Stimulated activated effector memory CD8-positive, alpha-beta T cell treated with anti-CD3 and anti-CD28 coated beads, Interleukin-12 subunit alpha, Interleukin-12 subunit beta, amount 100 ng/mL, for 72 hours (primary cell): ENCODE results near the gene PRKCB.
A peak's percentile ranks its signal among the peaks of the same experiment; 100 is the strongest.

ENCODE experiments used
- ATAC-seq: fragments of 150-1000 bp; cut with Tn5 transposase; 2 replicates; pipeline ENCODE4 v1.10.0; 2021
- DNase-seq, 2 donors: peaks; one replicate each; pipeline ENCODE4 v3.0.0; 2021 to 2022; ENCODE audit warnings: low spot score in 2 of 2
- H3K27ac Mint-ChIP-seq: one replicate; pipeline ENCODE4 v1.8.0; 2022; ENCODE audit warnings: mild to moderate bottlenecking, mixed read lengths
- H3K36me3 Mint-ChIP-seq: one replicate; pipeline ENCODE4 v1.8.0; 2022; ENCODE audit warnings: mild to moderate bottlenecking, mixed read lengths
- H3K4me1 Mint-ChIP-seq: one replicate; pipeline ENCODE4 v1.8.0; 2022; ENCODE audit warnings: mixed read lengths
- H3K4me3 Mint-ChIP-seq: one replicate; pipeline ENCODE4 v1.8.0; 2022; ENCODE audit warnings: mild to moderate bottlenecking, mixed read lengths
- H3K9me3 Mint-ChIP-seq: one replicate; pipeline ENCODE4 v1.8.0; 2022; ENCODE audit warnings: mixed read lengths

The PRKCB gene

DNA sequence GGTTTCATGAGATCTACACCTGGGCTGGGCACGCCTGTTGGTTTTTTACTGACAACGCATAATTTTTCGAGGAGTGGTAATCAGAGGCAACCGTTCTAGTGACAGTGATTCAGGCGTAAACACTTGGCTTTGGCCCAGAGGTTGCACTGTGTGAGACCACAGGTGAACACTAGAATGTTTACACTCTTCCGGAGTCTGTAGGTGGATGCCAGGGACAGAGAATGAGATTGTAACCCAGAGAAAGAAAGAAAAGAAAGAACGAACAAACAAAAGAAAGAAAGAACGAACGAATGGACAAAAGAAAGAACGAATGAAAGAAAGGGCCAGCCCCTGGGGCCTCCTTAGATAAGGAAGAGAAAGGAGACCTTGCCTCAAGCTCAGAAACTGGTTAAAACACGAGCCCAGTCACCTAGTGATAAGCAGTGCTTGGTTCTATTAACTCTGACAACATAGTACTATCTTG lies 113.2 kb downstream of the PRKCB start:
- peak; percentile 86 for ATAC-seq
- Mint-ChIP-seq H3K36me3 (no peaks in the 10 kb centered on the region), H3K4me3 (peak overlapping the region; percentile 60), H3K9me3 (no peaks in the 10 kb centered on the region), H3K4me1 (peaks cover 88% of the 10 kb centered on the region), H3K27ac (peak overlapping the region; percentile 80)
- peak in 1 of 2 donors; percentile 62 for DNase-seq

DNA sequence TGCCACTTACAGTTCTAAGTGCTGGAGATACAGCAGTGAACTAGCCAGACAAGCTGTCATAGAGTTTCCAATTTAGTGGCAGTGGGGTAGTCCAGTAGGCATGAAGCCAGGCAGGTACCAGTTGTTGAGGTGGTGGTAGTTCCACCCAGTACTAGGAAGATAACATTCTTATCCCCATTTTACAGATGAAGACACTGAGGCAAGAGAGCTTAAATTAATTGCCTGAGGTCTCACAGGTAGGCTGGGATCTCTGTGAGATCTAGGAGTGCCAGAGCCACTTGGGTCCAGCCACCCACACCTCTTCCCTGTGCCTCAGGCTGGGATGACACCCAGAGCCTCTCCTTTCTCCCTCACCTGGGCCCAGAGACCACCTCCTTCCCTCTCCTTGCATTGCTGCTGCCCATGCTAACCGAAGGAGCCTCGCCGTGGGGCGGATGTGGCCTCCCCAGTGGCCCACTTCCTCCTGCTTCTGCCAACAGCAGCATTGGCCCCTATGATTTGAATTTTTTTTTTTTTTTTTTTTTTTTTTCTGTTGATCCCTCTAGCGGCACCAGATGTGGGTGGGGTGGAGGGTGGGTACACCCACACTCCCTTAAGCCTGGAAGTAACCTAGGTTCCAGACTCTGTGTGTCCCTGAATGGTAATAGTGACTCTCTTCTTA lies 114.0 kb downstream of the PRKCB start:
- peaks cover 83% of the 10 kb centered on the region for H3K4me1 Mint-ChIP-seq
- ATAC-seq = peak; percentile 73
- no peaks in the 10 kb centered on the region for H3K36me3 Mint-ChIP-seq
- H3K27ac Mint-ChIP-seq = peak overlapping the region; percentile 80
- H3K9me3 Mint-ChIP-seq = no peaks in the 10 kb centered on the region
- H3K4me3 Mint-ChIP-seq = peak overlapping the region; percentile 60
- DNase-seq = peak; percentile 36 to 77

DNA sequence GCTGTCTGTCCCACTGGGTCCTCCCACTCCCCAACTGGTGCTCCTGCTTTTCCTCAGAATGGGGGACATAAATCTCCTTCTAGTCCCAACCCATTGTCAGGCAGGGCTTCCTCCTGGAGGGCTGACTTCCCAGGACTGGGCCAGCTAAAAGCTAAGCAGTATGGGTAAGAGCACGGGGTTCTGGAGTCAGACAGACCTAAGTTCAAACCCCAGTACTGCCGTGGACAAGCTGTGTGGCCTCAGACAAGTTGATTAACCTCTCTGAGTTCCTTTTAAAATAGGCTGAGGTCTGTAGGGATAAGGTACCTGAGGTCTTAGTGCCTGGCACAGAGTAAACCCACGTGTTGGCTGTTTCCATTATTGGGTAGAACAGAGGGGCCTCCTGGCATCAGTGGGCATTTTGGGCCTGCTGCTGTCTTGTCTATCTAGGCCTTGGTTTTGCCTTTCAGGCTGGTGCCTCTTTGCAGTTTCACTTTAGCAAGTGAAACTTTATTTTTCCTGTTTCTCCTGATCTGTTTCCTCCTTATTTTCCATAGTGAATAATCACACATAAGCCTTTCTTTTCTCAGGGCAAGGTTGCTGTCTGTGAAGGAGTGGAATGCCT lies 114.6 kb downstream of the PRKCB start:
- peak overlapping the region; percentile 60 for H3K4me3 Mint-ChIP-seq
- H3K4me1 Mint-ChIP-seq = peaks cover 77% of the 10 kb centered on the region
- H3K9me3 Mint-ChIP-seq = no peaks in the 10 kb centered on the region
- H3K36me3 Mint-ChIP-seq = no peaks in the 10 kb centered on the region
- H3K27ac Mint-ChIP-seq = peak overlapping the region; percentile 80
- DNase-seq (peak in 1 of 2 donors; percentile 61), ATAC-seq (no peak)

DNA sequence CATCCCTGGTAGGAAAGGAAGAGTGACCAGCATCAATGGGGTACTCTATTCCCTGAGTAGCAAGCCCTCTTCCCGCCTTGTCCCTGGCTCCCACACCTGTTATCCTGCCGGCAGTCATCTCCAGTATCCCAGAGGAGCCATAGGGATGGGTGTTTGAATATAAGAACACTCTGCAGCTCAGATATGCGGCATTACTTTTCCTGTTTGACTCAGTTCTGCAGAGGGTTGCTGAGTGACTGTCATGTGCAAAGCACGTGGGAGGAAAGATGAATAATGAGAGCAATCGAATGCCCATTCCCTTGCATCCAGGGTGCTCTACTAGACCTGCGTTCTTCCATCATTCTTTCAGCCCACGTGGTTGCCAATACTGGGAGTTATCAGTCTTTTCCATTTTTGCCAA lies 115.1 kb downstream of the PRKCB start:
- DNase-seq (peak in 1 of 2 donors; percentile 59), ATAC-seq (peak; percentile 71)
- peaks cover 72% of the 10 kb centered on the region for H3K4me1 Mint-ChIP-seq
- no peaks in the 10 kb centered on the region for H3K36me3 Mint-ChIP-seq
- H3K4me3 Mint-ChIP-seq = peak overlapping the region; percentile 60
- H3K9me3 Mint-ChIP-seq = no peaks in the 10 kb centered on the region
- H3K27ac Mint-ChIP-seq = peak overlapping the region; percentile 80

DNA sequence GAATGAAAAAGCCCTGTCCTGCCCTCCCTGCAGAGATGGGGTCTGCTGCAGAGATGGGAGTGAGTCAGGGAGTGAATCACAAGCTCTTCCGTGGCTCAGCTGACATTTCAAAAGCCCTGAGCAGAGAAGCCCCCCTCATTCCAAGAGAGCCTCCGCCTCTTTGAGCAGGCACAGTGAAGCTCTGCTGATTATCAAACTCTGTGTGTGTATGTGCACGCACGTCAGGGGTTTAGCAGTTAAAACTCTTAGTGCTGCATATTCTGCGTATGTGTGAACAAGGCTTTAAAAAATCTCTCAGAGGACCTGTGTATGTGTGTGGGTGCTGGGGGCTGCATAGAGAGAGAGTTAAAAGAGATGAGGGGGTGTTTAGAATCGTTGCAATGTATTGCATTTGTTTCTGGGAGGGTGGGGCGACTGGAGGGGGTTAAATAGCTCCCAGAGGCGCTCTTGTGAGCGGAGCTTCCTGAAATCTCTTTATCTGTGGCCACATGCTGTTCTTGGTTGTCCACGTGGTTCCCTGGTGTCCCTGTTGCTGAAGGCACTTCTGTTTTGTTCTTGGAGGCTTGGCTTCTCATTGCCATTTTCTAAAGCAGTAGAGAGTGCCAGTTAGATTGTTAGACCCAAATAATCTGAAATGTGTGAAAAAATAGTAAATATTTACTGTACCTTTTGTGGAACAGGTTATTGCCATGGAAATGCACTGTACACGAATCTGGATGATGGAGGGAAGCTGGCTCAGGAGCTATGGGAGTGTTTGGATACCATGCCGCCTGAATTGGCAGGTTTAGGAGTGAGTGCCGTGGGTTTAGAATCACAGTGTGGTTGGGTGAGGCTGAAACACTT lies 116.6 kb downstream of the PRKCB start:
- Mint-ChIP-seq H3K9me3 (no peaks in the 10 kb centered on the region), H3K27ac (peak overlapping the region; percentile 80), H3K36me3 (peaks cover 1% of the 10 kb centered on the region), H3K4me3 (peak overlapping the region; percentile 60), H3K4me1 (peaks cover 69% of the 10 kb centered on the region)
- no peak for DNase-seq
- ATAC-seq = peak; percentile 48

DNA sequence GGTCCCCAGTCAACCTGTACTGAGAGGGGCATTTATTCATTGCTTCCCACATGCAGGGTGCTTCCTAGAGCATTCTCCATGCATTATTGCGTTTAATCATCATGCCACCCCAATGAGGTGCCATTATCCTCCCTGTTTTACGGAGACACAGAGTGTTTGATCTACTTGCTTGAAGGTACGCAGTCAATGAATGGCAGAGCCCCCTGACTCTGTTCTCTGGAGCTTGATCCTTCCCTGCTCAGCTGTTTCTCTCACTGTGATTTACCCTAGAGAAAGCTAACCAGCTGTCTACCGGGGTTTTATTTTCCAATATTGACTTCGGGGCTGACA lies 117.2 kb downstream of the PRKCB start:
- H3K4me3 Mint-ChIP-seq = no peak overlapping the region
- H3K36me3 Mint-ChIP-seq = peaks cover 5% of the 10 kb centered on the region
- H3K27ac Mint-ChIP-seq = no peak overlapping the region
- H3K4me1 Mint-ChIP-seq = peaks cover 68% of the 10 kb centered on the region
- ATAC-seq (no peak), DNase-seq (no peak)
- no peaks in the 10 kb centered on the region for H3K9me3 Mint-ChIP-seq

DNA sequence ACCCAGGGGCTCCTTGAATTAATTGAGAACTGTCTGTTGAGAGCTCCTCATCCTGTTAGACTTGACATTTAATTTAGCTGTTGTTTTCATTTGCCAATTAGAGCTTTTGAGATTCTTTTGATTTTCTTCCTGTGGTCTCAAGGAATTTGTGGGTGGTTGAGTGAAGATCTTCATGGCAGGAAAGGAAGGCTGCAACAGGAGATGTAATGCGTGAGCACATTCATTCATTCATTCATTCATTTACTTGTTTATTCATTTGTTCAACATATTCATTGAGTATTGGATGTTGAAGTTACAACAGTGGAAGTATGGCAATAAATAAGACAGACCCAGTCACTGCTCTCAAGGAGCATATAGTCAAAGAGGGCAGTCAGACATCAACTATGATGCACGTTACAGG lies 117.7 kb downstream of the PRKCB start:
- no peak for DNase-seq
- Mint-ChIP-seq H3K27ac (no peak overlapping the region), H3K4me3 (no peak overlapping the region), H3K4me1 (peaks cover 65% of the 10 kb centered on the region), H3K9me3 (no peaks in the 10 kb centered on the region), H3K36me3 (peaks cover 5% of the 10 kb centered on the region)
- no peak for ATAC-seq

DNA sequence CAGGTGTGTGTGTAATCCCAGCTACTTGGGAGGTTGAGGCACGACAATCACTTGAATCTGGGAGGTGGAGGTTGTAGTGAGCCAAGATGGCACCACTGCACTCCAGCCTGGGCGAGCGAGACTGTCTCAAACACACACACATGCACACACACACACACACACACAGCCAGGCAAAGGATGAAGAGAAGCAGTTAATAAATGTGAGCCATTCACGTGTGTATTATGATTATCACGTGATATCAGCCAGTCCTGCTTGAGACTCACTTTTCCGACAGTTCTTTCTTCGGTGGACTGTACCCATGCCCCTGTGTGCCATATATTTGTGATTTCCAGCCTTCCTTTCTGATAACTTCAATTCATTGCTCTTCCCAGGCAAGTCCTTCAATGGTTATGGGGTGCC lies 119.3 kb downstream of the PRKCB start:
- Mint-ChIP-seq H3K4me3 (no peak overlapping the region), H3K9me3 (no peaks in the 10 kb centered on the region), H3K4me1 (peaks cover 65% of the 10 kb centered on the region), H3K36me3 (peaks cover 5% of the 10 kb centered on the region), H3K27ac (no peak overlapping the region)
- no peak for DNase-seq
- ATAC-seq = no peak

DNA sequence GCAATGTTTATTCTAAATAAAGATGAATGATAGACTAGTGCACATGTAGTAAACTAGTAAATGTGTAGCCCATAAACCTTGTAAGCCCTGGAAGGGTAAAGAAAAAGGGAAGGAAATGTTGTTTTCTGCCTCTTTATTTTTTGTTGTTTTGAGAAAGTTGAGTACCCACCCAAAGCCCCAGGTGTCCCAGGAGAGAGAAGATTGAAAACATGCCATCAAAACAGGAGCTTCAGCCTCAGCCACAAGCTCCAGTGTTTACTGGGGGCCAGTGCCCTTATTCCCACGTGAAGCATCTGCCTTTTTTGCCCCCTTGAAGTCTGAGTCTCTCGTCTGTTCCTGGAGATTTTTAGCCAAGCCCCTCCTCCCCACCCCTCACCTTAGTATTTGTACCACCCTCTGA lies 121.5 kb downstream of the PRKCB start:
- peaks cover 65% of the 10 kb centered on the region for H3K4me1 Mint-ChIP-seq
- no peak for DNase-seq
- H3K36me3 Mint-ChIP-seq = peaks cover 11% of the 10 kb centered on the region
- H3K9me3 Mint-ChIP-seq = no peaks in the 10 kb centered on the region
- no peak for ATAC-seq
- H3K4me3 Mint-ChIP-seq = no peak overlapping the region
- H3K27ac Mint-ChIP-seq = no peak overlapping the region

DNA sequence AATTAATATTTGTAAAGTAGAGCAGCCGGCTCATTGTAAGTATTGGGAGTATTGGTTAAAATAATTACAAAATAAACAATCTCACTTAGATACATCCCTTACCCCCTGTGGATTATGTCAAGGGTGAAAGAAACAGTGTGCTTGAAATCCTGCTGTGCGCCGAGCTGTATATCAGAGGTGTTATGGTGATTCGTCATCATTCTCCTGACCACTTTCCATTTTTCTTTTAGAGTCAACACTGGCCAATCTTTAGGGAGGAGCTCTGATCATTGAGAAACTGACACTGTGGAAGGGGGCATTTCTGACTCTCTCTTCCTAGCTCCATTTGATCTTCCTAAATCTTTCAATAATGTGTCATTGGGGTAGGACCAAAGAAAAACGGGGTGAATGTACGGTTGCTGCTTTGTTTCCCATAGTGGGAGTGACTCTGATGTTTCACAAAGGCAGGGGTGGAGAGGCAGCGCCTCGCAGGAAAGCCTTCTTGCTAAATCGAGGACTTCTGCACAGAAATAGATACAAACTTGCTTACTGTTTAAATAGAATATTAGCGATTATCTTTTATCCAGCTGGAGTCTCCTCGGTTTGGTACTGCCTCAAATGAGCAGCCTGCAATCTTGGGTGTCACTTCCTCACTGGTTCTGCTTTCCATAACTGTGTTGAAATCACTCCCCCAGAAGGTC lies 123.4 kb downstream of the PRKCB start:
- ATAC-seq (peak; percentile 41), DNase-seq (no peak)
- peaks cover 11% of the 10 kb centered on the region for H3K36me3 Mint-ChIP-seq
- peak overlapping the region; percentile 49 for H3K27ac Mint-ChIP-seq
- H3K4me3 Mint-ChIP-seq = peak overlapping the region; percentile 37
- H3K4me1 Mint-ChIP-seq = peaks cover 66% of the 10 kb centered on the region
- H3K9me3 Mint-ChIP-seq = no peaks in the 10 kb centered on the region

DNA sequence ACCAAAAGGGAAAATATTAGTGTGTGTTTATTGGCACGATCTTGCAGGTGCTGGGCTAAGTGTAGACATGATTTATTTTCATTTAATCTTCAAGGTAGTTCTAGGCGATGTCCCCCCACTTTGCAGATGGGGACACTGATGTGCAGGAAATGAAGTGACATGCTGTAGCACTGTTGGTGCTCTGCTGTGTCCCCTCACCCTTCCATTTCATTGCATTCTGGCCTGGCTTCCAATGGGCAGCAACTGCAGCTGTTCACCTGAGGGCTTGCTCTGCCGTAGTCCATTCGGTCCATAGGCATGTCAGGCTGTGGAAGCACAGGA lies 123.9 kb downstream of the PRKCB start:
- peak overlapping the region; percentile 49 for H3K27ac Mint-ChIP-seq
- peaks cover 66% of the 10 kb centered on the region for H3K4me1 Mint-ChIP-seq

DNA sequence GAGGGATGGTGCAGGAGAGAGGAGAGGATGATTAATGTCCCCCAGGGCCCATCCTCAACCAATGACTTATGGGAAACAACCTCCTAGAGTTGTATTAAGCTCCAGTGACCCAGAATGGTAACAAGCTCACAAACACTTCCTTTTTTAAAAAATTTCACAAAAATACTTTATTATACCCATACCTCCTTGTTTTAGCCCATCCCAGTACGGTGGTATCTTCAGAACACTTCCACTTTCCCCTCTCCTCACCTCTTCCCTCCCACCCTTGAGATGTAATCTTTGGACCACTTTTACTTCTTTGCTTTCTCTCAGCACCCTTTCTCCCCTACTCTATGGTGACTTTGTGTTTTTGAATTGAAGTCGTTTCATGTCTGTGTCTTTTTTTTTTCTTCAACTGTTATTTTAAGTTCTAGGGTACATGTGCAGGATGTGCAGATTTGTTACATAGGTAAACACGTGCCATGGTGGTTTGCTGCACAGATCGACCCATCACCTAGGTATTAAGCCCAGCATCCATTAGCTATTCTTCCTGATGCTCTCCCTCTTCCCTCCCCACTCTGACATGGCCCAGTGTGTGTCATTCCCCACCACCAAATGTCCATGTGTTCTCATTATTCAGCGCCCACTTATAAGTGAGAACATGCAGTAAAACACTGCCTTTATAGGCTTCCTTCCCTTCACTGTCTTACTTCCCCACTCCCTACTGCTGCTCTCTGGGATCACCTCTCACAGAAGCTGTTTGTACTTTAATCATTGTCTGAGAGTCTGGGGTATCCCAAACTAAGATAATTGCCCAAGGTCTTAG lies 124.5 kb downstream of the PRKCB start:
- Mint-ChIP-seq H3K27ac (peak overlapping the region; percentile 36), H3K9me3 (no peaks in the 10 kb centered on the region), H3K36me3 (peaks cover 17% of the 10 kb centered on the region), H3K4me3 (peak overlapping the region; percentile 37), H3K4me1 (peaks cover 67% of the 10 kb centered on the region)
- DNase-seq (no peak), ATAC-seq (no peak)

More for the DNA sequence above, 123.9 kb downstream of the PRKCB start:
- Mint-ChIP-seq H3K36me3 (peaks cover 15% of the 10 kb centered on the region), H3K9me3 (no peaks in the 10 kb centered on the region), H3K4me3 (peak overlapping the region; percentile 37)
- no peak for DNase-seq
- ATAC-seq = no peak

DNA sequence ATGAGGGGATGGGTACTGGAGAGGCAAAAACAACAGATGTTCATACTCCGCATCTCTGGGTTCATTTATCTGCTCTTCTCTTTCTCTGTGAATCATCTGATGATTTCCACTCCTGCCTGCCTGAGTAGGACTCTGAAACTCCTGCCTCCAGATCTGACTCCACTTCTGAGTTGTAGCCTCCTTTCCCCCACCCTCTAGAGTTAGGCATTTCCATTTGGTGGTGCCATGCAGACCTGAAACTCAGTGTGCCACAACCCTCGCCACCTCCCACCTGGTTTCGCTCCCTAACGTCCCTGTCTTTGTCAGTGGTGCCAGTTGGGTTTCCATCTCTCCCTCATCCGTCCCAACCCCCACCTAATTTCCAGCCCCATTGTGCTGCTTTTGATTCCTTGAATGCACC lies 126.2 kb downstream of the PRKCB start:
- Mint-ChIP-seq H3K4me1 (peaks cover 76% of the 10 kb centered on the region), H3K4me3 (peak overlapping the region; percentile 3), H3K27ac (peak overlapping the region; percentile 54), H3K9me3 (no peaks in the 10 kb centered on the region), H3K36me3 (peaks cover 24% of the 10 kb centered on the region)
- ATAC-seq (peak; percentile 93), DNase-seq (no peak)

DNA sequence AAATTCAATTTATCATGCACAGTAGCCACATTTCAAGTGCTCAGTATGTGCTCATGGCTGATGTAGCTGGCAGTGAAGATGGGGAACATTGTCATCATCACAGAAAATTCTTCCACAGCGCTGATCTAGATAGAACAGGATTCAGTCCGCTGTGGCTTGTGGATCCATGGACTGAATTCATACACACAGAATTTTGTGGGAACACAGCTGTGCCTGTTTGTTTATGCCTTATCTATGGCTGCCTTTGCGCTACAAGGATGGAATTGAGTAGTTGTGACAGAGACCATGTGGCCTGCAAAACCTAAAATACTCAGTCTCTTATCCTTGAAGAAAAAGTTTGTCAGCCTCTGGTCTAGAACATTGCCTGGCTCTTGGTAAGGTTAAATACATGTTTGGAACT lies 128.4 kb downstream of the PRKCB start:
- no peak overlapping the region for H3K4me3 Mint-ChIP-seq
- peaks cover 77% of the 10 kb centered on the region for H3K4me1 Mint-ChIP-seq
- ATAC-seq = no peak

More for the DNA sequence above, 128.4 kb downstream of the PRKCB start:
- H3K9me3 Mint-ChIP-seq = no peaks in the 10 kb centered on the region
- H3K27ac Mint-ChIP-seq = no peak overlapping the region
- no peak for DNase-seq
- H3K36me3 Mint-ChIP-seq = peaks cover 24% of the 10 kb centered on the region
